Activated CD4-positive, alpha-beta T cell treated with anti-CD3 and anti-CD28 coated beads, Interleukin-2, amount 50 U/mL, for 4 hours (primary cell): ENCODE measurements around the gene SNTG2.
"Not testable (repeated sequence)": the region's sequence is repeated elsewhere in the genome, so short reads cannot be mapped to it uniquely, and the experiment has no call there.

Source experiments
- DNase-seq, 2 experiments: peaks; one replicate each; pipeline ENCODE4 v3.0.0-alpha.2; 2020

The SNTG2 gene

DNA sequence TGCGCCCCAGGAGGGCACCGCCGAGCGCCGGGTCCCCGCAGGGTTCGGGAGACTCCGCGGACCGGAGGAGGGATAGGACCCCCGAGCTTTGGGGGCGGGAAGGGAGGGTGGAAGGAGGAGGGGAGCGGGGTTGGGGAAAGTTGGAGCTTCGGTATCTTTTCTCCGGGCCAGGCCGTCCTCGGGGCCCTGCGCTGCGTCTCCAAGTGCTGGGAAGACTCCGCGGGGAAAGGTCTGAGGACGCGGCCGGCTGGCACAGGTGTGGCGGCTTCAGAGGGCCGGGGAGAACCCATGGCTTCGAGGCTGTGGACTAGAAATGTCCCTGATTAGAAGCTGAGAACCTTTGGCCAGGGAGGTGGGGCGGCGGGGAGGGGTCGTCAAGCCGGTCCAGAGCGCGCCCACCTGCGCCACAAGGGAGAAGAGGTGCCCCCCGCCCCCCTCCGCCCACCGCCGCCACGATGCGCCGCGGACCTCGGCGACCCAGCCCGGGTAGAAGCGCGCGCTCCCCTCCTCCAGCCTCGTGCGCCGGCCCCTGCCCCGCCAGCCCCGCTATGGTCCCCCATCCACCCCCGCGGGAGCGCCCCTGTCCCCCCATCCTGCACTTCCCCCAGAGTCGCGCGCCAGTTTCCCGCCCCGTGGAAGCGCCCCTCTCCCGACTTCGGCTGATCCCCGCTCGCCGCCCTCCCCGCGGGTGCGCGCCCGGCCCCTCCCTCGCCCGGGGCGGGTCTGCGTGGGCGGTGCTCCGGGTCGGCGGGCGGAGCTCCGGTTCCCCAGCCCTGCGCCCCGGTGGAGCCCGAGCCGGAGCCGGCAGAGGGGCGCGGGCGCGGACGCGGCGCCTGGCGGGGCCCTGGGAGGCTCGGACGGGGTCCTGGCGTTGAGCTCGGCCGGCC is at the start of gene SNTG2:
SNTG2 (plus strand) TSS at position 770 of the 887 bp plus-strand sequence. CDS start 148 bp downstream, outside the sequence.
- DNase-seq, result peak; percentile 37 to 43

DNA sequence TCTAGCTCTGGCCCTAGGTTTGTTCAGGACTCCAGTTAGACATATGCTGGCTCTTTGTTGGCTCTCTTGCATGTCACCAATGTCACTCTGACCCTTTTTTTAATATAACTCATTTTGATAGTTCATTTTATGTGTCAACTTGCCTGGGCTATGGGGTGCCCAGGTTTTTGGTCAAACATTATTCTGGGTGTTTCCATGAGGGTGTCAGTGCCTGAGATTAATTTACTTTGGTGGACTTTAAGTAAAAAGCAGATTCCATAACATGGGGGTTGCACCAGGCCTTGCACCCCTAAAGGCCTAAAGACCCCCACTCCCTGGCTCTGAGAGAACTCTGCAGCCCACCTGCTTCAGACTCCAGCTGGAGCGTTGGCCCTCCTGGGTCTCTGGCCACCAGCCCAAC is 48.1 kb upstream of the SNTG2 start:
- DNase-seq, result no peak

DNA sequence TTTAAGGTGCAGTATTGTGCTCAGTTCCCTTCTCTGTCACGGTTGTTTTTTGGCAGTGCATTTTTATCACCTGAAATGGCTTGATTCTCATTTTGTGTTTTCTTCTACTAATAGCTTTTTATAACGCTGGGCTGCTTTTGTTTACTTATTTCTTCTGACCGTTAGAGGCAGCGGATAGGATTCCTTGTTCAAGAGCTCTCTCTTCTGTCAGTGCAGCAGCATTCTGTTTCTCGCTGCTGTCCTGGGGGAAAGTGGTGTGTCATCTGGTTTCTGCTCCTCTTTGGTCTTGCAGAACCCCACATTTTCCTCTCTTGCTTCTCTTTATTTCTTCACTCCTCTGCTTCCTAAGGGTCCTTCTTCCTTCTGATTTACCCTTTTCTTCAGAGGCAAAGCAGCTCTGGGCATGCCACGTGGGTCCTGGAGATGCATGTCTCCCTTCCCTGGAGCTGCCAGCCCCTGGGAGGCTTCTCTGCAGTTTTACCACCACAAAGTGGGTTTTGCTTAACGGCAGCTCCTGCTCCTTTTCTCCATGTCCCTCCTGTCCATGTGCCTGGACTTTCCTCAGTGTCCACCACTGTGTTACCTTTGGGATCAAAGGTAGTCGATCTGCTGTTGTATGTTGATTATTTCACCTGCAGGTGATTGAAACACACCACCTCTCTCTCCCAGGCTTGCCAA is 47.3 kb upstream of the SNTG2 start:
- no peak for DNase-seq

DNA sequence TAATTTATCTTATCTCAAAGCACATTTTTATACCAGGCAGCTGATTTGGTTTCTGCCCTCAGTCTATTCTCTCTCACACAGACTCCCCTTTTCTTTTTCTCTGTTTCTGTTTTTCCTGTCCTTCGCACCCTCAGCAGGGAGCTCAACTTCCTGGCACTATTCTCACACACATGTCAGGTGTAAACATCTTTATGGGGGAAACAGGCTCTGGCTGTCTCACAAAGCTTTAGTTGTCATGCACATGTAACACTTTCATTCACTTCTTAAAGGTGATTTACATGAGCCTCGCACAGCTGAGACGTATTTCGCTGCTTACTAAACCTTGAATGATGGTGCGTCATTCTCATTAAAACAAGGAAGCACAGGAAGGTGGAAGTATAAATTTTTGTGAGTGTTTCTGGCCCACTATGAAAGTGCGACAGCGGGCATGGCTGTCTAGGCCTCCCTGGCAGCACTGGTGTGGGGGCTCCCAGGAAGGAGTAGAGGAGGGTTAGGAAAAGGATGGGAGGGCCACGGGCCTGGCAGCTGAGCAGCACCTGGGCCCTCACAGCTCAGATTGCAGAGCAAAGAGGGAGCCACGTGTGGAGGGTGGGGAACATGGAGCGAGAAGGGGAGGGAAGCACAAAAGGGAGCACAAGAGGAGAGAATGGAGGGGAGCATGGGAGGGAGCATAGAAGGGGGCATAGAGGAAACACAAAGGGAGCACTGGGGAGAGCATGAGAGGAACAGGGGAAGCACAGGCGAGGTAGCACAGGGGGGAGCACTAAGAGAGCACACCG is 46.2 kb upstream of the SNTG2 start:
- no peak for DNase-seq

DNA sequence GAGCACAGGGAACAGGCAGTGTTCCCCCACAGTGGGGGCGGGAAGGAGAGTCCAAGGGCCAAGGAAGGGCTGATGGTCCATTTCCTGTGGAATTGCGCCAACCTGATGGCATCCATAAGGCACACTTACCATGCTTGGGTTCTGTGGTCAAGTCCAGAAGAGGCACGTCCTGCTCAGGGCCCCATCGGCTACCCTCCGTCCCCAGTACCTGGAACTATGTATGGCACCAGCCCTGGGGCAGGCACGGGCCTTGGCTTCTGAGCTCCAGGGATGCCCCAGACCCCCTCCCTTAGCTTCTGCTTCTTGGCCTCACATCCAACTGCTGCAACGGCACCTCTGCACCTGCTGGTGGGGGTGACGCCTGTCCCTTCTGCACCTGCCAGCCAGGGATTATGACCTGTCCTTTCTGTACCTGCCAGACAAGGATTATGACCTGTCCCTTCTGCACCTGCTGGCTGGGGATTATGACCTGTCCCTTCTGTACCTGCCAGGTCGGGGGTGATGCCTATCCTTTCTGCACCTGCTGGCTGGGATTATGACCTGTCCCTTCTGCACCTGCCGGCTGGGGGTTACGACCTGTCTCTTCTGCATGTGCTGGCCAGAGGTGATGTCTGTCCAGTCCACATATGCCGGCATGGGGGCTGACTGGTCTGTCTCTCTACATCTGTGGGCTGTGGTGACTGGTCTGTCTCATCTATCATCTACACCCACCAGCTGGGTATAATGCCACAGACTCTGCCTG is 45.4 kb upstream of the SNTG2 start:
- DNase-seq, result no peak

DNA sequence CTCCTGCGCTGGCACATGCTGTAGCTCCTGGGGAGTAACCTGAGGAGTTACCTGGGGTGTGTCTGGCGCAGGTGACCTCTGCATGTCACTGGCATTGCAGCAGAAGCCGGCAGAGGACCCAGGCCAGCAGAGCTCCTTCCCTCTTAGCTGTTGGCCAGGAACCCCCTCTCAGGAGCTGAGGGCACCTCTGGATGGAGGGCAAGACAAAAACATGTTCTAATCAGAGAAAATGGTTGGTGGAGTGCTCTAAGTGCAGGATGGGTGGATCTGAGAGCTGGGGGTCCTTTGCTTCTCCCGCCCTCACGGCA is 44.9 kb upstream of the SNTG2 start:
- no peak for DNase-seq

DNA sequence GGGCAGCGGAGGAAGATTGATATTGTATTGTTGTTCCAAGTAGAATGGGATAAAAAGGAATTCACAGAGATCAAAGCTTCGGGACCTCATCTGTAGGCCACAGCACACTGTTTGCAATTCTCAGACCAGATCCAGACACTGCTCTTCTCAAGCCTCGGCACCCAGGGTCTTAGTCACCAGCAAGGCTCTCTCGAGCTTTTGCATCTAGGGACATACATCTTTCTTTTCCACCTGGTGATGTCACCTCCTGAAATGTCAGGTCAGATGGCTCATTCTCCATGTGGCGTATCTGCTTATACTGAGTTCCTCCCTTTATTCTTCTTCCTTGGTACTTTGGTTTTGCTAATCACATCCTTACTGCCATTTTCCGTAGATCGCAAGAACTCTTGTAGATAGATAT is 42.9 kb upstream of the SNTG2 start:
- DNase-seq, result no peak

DNA sequence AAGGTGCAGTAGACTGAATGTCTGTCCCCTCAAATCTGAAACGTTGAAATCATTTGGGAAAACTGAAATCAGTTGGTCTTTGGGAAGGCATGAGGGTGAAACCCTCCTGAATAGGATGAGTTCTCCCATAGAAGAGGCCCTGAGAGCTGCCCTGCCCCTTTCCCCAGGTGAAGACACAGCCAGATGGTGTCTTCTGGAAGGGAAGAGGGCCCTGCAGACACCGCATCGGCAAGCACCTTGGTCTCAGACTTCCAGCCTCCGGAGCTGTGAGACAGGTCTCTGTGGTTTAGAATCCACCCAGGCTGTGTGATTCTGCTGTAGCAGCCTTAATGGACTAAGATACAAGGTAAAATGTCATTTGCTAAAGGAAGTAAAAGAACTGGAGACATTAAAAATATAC is 42.1 kb upstream of the SNTG2 start:
- DNase-seq, result no peak

DNA sequence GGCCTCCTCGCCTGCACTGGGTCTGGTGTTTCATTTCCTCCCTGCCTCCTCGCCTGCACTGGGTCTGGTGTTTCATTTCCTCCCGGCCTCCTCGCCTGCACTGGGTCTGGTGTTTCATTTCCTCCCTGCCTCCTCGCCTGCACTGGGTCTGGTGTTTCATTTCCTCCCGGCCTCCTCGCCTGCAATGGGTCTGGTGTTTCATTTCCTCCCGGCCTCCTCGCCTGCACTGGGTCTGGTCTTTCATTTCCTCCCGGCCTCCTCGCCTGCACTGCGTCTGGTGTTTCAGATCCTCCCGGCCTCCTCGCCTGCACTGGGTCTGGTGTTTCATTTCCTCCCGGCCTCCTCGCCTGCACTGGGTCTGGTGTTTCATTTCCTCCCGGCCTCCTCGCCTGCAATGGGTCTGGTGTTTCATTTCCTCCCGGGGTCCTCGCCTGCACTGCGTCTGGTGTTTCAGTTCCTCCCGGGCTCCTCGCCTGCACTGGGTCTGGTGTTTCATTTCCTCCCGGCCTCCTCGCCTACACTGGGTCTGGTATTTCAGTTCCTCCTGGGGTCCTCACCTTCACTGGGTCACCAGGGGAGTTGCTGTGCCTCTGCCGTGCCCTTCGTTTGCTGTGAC is 40.8 kb upstream of the SNTG2 start:
- not testable (repeated sequence) for DNase-seq

DNA sequence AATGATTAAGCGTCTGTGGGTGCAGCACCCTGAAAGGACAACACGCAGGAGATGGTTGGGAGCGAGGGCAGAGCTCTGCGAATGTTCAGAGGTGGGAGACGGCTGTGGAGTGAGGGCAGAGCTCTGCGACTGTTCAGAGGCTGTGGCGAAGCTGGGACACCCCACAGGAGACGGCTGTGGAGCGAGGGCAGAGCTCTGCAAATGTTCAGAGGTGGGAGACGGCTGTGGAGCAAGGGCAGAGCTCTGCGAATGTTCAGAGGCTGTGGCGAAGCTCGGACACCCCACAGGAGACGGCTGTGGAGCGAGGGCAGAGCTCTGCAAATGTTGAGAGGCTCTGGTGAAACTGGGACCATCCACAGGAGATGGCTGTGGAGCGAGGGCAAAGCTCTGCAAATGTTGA is 40.0 kb upstream of the SNTG2 start:
- no peak for DNase-seq

DNA sequence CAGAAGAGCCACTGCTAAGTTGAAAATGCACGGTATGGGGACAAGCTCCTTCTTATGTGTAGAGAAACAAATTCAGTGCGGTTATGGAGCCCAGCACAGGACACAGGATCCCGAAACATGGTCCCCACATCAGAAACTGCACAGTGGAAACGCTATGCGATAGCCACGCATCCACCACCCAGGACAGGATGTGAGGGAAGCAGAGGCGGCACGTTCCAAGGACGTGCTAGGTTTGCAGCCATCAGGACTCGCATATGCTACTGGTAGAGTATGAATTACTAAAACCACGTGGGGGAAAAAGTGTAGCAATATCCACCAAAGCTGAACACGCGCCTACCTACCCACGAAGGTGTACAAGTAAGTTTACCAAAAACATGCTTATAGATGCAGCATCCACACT is 34.7 kb upstream of the SNTG2 start:
- no peak for DNase-seq

DNA sequence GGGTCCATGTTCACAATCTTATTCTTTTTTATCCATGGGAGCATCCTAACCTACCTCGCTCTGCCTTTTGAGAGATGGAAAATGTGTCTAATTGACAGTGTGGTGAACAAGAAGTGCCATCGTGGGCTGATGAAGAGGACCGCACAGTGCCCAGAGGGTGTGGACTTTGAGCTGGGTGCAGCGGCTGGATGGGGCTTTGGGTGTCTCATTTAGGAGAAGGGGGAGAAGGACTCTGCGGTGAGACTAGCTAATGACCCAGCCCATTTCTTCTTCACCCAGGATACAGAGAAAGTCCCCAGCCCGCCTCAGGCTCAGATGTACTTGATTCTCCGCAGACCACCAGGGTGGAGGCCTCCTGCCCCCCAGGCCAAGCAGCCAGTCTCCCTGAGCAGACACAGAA is 33.7 kb upstream of the SNTG2 start:
- no peak for DNase-seq

DNA sequence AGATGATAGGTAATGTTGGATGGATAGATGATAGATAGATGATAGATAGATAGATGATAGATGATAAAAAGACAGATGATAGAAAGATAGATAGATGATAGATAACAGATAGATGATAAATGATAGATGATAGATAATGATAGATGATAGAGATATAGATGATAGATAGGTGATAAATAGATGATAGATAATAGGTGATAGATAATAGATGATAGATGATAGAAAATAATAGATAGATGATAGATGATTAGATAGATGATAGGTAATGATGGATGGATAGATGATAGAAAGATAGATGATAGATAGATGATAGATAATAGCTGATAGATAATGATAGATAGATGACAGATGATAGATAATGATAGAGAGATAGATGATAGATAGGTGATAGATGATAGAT is 31.0 kb upstream of the SNTG2 start:
- no peak for DNase-seq

DNA sequence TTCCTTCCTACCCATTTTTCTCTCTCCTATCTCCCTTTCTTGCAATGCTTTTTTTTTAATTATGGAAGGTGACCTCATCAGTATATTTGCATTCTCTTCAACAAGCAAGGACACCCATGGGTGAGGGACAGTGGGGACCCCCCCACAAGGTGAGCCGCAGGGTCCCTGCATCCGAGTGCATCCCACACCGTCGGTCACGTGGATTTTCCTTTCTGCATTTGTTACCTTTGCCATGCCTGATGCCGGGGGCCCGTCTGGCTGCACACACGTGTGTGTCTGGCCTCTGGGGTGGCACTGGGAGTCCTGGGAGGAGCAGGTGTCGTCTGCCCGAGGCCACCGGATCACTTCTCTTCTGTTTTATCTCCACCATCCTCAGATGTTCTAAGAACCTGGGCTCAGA is 30.1 kb upstream of the SNTG2 start:
- DNase-seq, result no peak

DNA sequence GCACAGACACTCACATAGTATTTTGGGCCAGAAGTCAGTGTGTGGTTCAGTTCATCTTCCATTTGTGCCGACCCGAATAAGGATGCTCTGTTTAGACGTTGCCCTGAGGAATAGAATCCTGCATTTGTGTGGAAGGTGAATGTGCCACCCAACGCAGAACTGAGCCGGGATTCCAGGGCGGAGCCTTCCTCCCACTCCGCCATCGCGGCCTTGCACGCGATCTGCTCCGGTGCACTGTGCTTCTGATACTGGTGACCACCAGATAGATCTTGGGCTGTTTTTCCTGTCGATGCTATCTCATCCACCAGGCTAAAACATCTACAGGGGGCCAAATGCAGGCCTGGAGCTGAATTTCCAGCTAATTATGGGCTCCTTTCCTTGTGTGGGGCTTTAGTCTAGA is 29.6 kb upstream of the SNTG2 start:
- DNase-seq, result no peak

DNA sequence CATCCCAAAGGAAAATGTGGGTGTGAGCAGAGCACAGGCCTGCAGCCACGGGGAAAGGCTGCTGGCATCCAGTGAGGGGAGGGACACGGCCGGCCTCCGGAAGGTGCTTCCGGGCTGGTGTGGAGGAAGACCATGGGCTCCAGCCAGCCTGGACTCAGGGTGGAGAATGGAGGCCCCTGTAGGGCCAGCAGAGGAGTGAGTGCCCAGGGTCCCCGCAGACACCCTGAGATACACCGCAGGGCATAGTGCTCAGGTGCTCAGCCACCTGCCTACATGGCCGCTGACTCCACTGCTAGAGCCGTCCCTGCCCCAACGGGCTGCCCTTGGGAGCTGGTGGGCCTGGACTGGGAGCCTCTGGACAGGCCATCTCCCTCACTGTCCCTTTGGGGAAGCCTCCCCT is 28.5 kb upstream of the SNTG2 start:
- no peak for DNase-seq

DNA sequence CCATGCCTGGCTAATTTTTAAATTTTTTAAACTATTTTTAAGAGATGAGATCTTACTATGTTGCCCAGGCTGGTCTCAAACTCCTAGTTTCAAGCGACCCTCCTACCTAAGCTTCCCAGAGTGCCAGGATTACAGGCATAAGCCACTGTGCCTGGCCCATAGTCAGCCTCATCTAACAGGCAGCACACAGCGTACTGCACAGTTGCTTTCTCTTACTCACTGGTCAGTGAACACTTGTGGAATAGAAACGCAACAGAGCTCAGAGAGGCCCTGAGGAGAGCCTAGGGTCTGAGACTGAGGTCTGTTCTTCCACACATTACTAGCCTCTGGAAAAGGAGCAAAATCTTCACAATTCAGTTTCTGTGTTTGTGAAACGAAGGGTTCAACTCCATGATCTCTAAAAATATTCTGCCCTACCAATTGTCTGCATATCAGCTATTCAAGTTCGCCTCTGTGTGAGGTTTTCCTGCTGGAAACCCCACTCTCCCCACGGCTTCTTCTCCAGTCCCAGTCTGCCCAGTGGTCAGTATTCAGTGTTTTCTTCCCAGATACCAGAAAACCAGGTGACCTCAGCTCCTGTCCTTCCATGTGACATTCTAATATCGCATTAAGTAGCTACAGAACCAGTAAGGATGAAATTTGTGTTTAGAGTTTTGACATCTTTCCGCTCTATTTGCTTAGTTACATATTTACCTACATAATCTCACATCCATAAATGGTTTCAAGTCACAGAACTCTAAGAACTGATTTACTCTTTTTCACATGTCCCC is 26.6 kb upstream of the SNTG2 start:
- no peak for DNase-seq

DNA sequence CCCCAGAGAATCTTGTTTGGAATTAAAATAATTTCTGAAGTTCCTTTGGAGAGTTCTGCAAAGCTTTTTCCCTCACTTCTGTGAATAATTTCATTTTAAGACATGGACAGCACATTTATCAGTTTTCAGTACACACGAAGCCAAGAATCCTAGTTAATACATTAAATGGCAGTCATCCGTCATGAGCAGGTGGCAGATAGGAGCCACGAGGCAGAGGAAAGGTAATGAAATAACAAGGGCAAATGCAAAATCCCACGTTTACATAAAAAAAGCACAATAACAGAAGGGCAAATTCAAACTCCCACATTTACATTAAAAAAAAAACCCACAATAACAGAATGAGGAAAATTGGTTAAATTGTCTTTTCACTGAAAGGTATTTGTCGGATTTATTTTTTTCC is 25.9 kb upstream of the SNTG2 start:
- DNase-seq, result no peak

DNA sequence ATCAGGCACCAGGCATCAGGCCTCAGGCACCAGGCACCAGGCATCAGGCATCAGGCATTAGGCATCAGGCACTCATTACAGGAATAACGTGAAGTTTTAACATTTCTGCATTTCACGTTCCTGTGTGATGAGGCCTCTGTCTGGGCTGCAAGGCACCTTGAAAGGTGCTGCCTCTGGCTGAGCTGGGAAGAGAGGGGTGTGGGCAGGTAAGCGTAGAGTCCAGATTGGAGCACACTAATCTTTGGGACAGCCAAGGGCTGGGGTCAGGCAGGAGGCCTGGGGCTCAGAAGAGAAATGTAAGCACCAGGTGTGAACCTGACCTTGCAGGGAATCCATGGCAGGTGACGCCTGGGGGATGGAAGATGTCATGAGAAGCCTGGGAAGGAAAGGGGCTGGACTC is 25.3 kb upstream of the SNTG2 start:
- DNase-seq, result no peak

DNA sequence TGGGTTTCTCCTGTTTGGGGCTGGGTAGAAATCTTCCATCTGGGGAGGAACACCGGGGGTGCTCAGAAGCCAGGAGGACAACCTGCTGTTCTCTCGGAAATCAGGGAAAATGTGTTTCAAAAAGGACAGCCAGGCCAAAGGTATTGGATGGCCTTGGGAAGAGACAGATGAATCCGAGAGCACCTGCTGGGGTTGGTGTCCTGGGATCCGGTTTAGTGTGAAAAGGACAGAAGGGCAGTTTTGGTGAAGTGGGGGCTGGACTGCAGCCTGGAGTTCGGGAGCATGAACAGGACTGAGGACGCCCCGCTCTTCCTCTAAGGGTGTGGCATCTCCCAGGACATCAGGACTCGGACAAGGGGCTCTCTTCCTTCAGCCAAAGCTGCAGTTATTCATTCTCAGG is 24.9 kb upstream of the SNTG2 start:
- no peak for DNase-seq

DNA sequence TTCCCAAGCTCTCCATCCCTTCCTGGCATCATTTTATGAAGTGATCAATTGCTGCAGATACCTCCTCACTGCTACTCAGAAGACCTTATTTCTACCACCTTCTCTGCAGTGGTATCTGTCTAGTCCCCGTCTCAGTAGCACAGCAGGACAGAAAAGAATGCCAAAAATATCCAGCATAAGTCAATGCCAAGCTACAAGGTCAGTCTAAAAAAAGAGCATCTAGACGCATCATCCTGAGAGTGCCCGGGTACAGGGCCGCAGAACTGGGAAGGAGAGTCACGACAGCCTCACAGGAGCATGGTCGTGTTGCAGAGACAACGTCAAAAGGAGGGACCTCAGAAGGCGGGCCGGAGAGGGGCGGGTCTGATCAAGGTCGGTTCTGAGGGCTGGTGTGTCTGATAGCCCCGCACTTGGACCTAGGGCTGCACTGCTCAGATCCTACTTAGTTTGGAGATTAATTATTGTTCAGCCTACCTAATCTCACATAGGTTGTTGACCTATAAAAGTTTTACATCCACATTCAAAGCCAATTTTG is 24.3 kb upstream of the SNTG2 start:
- no peak for DNase-seq

DNA sequence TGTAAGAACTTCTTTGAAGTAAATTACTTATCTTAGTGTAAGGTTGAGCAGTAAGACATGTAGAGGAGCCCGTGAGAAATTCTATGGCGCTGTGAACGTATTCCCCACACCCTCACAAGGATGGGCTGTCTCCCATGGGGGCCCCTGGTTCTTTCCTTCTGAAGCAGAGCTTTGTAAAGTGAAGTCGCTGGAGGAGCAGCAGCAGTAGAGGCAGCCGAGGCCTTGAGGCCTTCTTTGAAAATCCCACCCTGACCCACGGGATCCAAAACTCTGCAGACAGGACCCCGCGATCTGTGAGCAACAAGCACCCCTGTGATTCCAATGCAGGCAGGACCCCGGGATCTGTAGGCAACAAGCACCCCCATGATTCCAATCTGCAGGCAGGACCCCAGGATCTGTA is 23.8 kb upstream of the SNTG2 start:
- no peak for DNase-seq
